Urothelium cell line (cell line): Measurements from ENCODE around the gene SULT1A2.
"Not testable (repeated sequence)": the region's sequence is repeated elsewhere in the genome, so short reads cannot be mapped to it uniquely, and the experiment has no call there.

Experiments
- DNase-seq: peaks from one replicate; pipeline ENCODE4 v3.0.0; 2011; ENCODE audit warnings: low spot score, mixed read lengths
- FAIRE-seq: peaks from 2 replicates; lab custom pipeline; 2011; peaks lifted over from hg19 to GRCh38; lab: Jason Lieb, UNC

The SULT1A2 gene

DNA sequence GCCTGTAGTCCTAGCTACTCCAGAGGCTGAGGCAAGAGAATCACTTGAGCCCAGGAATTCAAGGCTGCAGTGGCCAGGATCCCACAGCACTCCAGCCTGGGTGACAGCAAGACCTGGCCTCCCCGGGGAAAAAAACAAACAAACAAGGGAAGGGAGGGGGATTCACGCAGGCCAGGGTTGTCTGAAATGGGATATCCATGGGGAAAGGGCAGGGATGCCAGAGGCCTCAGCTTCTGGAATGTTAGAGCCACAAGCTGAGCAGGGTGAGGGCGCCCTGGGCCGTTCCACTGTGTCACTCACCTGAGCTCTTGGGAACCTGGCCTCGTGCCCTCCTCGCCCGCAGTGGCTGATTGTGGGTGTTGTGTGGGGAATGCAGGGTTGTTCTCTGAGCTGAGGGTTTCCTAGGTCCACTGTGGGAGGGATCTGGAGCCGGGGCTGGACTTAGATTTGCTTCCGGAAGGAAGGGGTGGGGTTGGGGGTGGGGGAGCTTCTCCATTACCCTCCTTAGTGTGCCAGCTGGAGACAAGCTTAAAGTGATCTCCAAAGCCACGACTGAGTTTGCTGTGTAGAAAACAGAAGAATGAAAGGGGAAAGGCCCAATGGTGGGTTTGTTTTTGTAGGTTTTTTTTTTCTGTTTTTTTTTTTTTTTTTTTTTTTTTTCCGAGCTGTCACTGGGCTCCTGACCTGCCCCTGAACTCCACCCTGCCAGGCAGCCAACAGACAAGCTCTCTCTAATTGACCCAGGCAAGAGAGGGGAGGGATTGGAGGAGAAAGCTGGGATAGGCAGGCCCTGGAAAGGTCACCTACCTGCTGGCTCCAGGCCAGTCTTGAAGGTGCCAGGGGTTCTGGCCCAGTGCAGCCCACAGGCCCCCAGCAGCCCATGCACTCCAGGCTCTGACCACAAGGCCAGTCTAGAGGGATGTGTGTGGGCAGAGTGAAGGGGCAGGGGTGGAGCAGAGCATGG is 13.1 kb upstream of the SULT1A2 start, which contains the start of gene SULT1A1:
TSS of gene SULT1A1 (minus strand) at position 414 of the 964 bp plus-strand sequence. CDS start 1,189 bp downstream, outside the sequence.
- DNase-seq (no peak), FAIRE-seq (no peak)

DNA sequence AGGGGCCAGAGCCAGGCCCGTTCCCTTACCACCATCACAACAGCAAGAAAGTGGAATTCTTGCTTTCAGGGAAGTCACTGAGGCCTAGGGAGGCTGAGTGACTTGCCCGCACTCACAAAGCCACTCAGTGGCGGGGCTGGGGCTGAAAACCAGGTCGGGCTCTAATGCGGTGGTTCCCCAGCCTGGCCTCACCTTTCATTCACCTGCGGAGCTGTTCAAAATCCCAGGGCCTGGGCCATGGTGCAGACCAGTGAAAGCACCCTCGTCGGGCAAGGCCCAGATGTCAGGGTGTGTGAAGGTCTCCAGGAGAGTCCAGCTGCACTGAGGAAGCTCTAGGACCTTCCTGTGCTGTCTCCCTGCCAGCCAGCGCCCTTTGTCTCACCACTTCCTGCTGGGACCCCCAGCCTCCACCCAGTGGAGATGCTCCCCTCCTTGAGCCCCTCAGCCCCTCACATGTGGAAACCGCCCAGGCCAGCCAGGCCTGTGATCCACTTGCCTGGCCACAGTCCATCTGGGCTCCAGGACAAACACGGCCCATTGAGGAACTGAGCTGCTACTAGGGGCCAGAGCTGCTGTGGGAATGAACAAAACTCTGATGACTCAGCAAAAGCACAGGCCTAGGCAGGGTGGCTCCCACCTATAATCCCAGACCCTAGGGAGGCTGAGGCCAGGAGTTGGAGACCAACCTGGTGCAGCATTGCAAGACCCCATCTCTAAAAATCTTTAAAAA is 12.2 kb upstream of the SULT1A2 start:
- DNase-seq, FAIRE-seq: not testable (repeated sequence)

DNA sequence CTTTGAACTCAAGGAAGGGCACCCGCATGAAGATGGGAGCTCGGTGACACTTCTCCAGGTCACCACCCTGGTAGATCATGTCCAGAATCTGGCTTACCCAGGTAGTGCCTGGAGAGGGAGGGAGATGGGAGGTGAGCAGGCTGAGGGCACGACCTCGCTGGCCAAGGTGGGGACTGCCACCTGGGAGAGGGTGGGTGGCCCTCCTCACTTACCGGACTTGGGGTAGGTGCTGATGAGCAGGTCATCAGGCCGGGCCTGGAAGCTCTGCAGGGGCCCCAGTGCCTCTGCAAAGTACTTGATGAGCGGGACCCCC is 11.6 kb upstream of the SULT1A2 start:
- FAIRE-seq, DNase-seq: not testable (repeated sequence)

DNA sequence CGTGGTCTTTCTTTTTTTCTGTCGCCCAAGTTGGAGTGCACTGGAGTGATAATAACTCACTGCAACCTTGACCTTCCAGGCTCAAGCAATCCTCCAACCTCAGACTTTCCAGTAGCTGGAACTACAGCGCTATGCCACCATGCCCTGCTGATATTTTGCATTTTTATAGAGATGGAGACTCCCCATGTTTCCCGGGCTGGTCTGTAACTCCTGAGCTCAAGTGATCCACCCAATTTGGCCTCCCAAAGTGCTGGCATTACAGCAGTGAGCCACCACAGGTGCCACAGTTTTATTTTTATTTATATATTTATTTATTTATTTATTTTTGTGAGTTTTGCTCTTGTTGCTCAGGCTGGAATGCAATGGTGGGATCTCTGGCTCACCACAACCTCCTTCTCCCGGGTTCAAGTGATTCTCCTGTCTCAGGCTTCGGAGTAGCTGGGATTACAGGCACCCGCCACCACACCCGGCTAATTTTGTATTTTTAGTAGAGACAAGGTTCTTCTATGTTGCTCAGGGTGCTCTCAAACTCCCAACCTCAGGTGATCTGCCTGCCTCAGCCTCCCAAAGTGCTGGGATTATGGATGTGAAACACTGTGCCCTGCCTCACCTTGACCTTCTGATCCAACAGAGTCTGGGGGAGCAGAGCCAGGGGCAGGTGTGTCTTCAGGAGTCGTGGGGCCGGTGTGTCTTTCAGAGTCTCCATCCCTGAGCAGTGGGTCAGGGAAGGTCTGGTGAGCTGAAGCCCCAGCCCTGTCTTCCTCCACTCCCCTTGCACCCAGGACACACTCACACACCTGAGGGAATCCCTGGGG is 11.0 kb upstream of the SULT1A2 start:
- DNase-seq: not testable (repeated sequence)

DNA sequence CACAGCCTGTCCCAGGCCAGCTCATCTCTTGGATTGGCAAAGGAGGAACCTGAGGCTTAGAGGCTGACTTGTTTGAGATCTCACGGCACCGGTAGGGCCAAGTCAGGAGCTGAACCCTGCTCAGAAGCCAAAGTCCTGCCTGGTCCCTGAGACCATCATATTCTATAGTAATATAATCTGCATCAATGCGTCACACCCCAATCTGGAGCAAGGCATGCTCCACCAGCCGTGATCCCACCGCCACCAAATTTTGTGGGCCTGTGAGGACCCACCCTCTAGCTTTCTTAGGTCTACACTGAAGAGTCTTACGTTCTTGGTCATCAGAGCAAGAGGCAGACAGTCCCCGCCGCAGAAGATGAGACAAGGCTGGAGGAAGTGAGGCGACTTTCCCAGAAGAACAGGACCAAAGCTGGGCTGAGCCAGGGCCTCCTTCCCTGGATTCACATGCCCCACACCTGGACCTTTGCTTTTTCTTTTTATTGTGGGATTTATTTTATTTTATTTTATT is 10.3 kb upstream of the SULT1A2 start:
- DNase-seq: no peak

More for the DNA sequence above, 11.0 kb upstream of the SULT1A2 start:
- not testable (repeated sequence) for FAIRE-seq

DNA sequence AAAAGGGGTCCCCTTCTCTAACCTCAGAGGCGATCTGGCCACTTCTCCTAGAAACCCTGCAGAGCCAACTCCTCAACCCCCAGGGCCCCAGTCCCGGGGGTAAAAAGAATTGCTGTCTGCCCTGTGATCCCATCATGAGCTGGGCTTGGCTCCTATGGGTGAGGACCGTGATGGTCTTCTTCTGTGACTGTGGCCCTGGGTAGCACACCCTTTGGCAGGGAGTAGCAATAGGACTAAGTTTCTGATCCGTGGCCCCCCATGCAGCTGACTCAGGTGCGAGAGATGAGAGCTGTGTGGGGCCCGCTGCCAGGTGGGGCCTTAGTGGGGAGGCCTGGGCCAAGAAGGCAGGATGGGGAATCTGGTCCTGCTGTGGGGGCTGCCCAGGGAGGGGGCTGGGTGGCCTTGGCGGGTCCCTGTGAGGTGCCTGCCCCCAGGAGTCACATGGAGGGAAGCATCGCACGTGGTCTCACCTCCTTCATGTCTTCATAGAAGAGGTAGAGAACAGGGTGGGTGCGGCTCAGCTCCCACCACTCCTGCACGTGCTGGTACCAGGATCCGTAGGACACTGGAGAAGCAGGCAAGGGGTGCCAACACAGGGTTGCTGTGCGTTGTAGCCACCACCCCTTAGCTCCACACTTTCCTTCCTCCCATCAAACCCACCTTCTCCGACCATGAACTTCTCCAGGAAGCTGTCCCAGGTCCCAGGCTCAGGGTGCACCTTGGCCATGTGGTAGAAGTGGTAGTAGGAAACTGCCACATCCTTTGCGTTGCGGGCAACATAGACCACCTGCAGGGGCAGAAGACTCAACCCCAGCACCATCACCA is 9.7 kb upstream of the SULT1A2 start:
- DNase-seq: no peak
- no peak for FAIRE-seq

More for the DNA sequence above, 10.3 kb upstream of the SULT1A2 start:
- no peak for FAIRE-seq

DNA sequence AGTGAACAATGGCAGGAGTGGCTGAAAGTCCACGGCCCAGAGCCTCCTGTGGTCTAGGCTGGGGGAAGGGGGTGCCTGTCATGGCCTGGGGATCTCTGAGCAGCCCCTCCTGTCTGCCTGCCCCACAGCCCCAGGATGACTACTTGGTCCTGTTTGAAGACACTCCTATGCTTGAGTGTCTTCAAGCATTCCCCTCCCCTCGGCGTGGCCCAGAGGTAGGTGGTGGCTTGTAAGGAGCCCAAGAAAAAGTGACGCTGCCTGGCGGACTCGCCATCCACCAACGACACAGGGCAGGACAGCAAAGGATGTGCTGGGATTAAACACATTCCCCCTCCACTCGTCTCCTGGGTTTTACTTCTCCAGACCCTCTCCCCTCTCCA is 7.3 kb upstream of the SULT1A2 start:
- DNase-seq: no peak
- no peak for FAIRE-seq

DNA sequence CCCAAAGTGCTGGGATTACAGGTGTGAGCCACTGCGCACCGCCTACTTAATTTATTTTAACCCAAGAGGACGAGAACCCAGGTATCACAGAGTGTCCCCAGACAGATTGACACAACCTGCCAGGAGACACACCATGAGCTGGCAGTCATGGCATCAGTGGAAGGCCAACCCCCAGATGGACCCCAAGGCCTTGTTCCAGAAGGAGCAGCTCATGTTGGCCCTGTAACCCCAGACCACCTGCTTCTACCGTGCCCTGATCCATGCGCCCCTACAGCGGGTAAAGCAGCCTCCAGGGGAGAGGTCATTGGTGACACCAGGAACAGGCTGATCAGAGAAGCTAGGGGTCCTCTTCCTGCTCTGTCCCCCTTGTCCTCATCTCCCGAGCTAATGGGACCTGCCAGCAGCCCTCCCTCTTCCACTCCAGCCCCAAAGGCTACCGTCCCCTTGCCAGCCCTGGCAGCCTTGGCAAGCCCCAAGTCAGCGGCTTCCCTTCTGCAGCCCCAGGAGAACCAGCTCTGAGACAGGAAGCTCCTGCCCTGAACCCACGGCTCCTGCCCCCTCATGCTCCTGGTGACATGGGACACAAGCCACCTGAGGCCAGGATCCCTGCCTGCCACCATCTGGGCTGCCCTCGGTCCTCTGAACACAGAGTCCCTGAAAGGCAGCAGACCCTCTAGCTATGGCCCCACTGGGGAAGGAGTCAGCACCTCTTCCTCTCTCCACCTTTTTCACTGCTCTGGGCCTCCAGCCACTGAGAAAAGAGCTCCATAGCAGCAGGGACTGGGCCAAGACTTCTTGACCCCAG is 6.7 kb upstream of the SULT1A2 start:
- DNase-seq (no peak), FAIRE-seq (no peak)

DNA sequence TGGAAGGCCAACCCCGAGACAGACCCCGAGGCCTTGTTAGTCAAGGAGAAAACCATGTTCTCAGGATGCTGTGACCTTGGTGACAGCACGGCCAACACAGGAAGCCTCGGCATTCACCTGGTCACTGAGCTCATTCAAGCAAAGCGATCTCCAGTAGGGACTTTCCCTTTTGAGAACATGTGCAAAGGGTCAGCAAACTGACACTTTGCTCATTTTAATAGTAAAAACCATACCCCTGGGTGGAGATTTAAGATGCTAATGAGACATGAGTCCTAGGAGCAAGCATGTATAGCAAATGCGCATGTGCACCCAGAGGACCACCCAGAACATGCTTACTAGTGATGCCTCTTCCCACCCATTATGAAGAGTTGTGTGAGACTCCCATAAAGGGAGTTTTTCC is 5.7 kb upstream of the SULT1A2 start:
- FAIRE-seq (no peak), DNase-seq (no peak)

DNA sequence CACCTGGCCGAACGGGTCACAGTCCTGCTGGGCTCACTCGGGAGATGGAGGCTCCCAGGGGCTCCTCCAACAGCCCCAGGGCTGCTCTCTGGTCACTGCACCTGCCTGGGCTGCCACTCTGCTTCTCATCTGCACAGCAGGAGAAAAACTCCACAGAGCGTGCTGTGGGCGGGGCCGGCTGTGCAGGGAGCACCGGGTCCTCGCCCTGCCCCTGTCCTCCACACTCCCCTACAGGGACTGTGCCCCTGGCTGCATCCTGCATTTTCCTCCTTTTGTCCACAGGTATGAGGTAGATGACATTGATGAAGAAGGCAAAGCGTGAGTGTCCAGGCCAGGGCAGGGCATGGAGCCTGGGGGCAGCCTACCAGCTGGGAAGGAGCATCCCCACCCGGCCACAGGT is 5.2 kb upstream of the SULT1A2 start:
- not testable (repeated sequence) for FAIRE-seq

DNA sequence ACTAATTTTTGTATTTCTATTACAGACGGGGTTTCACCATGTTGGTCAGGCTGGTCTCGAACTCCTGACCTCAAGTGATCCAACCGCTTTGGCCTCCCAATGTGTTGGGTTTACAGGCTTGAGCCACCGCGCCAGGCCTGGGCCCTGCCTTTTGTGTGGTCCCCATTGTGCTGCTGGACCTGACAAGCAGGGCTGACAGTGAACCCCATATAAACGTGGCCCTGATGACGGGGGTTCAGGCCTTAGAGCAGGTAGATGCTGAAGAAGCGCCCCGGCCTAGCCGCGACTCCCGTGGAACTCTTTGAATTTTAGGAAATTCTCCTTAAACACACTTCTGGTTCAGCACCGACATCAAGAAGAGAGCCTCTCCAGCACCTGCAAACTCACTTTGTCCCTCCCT is 4.7 kb upstream of the SULT1A2 start:
- not testable (repeated sequence) for DNase-seq, FAIRE-seq

More for the DNA sequence above, 5.2 kb upstream of the SULT1A2 start:
- not testable (repeated sequence) for DNase-seq

DNA sequence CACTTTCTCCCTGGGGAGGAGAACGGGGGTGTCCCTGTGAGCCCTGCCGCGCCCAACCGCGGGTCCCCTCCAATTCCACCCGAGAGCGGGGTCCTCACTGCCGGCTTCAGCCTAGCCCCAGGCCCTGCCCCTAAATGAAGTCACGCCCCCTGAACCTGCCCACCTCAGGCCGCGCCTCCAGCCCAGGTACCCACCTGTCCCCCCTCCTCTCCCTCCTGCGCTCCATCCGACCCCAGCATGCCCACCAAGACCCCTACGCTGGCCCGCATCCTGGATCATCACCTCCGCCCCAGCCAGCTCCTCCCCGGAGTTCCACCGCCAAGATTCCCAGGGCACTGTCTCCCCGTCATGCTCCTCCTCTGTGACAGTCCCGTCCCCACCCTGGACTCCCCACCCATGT is 4.1 kb upstream of the SULT1A2 start:
- DNase-seq, FAIRE-seq: not testable (repeated sequence)

DNA sequence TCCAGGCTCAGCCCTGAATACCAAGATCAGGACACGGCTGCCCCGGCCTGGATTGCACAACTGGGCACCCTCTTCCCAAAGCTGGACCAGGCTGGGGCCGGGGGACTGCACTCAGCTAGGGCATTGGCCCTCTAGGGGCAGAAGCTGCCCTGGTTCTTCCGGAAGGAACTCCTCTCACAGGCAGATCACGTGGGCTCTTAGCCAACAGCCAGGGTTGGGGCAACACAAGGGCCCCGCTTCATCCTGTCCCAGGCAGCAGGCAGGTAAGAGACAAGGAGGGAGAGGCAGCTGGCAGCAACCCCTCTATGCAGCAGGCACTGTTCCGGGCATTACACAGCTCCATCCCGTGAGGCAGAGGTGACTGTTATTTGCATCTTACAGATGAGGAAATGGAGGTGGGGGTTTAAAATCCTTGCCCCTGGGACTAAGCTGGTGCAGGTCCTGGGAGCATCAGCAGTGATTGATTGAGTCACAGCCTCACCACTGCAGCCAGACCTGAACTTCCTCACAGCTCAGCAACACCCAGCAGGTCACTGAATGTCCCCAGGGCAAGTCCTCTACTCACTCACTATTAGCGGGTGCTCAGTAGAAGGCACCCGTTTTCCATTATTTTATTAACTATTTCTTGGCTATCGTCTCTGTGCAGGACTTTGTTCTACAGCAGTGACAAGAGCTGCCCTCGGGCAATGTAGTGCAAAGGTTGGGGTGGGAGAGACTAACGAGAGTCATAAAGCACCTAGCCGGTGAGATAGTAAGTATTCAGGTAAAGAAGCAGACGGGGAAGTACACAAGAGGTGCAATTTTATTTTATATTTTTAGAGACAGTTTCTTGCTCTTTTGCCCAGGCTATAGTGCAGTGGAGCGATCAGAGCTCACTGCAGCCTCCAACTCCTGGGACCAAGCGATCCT is 2.8 kb upstream of the SULT1A2 start:
- FAIRE-seq, DNase-seq: not testable (repeated sequence)

DNA sequence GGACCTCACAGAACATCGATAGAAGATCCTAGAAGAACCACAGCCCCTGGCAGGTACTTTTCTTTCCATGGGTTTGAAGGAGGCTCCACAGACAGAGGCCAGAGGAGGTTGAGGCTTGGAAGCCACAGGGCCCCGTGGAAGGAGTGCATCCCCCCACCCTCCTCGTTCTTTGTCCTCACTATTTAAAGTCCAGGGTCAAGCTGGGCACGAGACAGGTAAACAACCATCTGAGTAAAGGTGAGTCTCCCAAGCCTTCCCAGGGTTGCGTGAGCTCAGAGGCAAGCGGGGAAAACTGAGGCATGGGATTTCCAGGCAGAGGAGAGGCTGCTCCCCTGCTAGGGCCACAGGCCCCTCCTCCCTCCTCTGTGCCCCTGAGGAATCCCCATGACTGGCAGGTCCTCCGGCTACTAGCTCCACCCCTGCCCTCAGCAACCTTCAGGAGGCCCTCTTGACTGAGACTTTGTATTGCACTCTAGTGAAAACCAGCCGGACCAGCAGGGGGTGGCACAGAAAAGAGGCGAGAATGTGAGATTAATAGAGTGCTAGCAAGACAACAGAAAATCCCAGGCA is 927 bp upstream of the SULT1A2 start:
- no peak for DNase-seq

DNA sequence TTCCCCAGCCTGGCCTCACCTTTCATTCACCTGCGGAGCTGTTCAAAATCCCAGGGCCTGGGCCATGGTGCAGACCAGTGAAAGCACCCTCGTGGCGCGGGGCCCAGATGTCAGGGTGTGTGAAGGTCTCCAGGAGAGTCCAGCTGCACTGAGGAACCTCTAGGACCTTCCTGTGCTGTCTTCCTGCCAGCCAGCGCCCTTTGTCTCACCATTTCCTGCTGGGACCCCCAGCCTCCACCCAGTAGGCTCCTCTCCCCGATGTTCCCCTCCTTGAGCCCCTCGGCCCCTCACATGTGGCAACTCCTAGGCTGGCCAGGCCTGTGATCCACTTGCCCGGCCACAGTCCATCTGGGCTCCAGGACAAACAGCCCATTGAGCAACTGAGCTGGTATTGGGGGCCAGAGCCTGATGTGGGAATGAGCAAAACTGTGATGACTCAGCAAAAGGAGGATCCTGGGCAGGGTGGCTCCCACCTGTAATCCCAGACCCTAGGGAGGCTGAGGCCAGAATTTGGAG is 677 bp downstream of the SULT1A2 start:
- DNase-seq: no peak
- no peak for FAIRE-seq

More for the DNA sequence above, 927 bp upstream of the SULT1A2 start:
- FAIRE-seq: no peak

DNA sequence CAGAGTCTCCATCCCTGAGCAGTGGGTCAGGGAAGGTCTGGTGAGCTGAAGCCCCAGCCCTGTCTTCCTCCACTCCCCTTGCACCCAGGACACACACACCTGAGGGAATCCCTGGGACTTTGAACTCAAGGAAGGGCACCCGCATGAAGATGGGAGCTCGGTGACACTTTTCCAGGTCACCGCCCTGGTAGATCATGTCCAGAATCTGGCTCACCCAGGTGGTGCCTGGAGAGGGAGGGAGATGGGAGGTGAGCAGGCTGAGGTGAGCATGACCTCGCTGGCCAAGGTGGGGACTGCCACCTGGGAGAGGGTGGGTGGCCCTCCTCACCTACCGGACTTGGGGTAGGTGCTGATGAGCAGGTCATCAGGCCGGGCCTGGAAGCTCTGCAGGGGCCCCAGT is 1.4 kb downstream of the SULT1A2 start:
- FAIRE-seq: not testable (repeated sequence)

DNA sequence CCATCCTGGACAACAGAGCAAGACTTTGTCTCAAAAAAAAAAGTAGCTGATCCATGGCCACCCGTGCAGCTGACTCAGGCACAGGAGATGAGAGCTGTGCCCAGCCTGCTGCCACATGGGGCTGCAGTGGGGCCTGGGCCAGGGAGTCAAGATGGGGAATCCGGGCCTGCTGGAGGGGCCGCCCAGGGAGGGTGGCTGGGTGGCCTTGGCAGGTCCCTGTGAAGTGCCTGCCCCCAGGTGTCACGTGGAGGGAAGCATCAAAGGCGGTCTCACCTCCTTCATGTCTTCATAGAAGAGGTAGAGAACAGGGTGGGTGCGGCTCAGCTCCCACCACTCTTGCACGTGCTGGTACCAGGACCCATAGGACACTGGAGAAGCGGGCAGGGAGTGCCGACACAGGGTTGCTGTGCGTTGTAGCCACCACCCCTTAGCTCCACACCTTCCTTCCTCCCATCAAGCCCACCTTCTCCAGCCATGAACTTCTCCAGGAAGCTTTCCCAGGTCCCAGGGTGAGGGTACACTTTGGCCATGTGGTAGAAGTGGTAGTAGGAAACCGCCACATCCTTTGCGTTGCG is 3.8 kb downstream of the SULT1A2 start:
- no peak for FAIRE-seq
- DNase-seq: no peak

More for the DNA sequence above, 1.4 kb downstream of the SULT1A2 start:
- not testable (repeated sequence) for DNase-seq
